ENCODE data around the gene ARHGAP20. TPM values are rescaled to one million over a fixed set of nuclear protein-coding genes. Genes with fewer than 3 reads are reported as not detected.

The ARHGAP20 gene
- total and polyA plus RNA-seq, 9 of the 15 experiments (the other 6 are each of a cell fraction or from before 2014, with no cell fraction given) = 0.07 TPM; not detected in 8

- H4K20me1 ChIP-seq (replicated peaks; ENCODE audit: control insufficient read depth, insufficient read depth, low read length) = no peaks in the 10 kb centered on the region
- in situ Hi-C loops (cut with MboI) (no loop called here), intact Hi-C loops (cut with micrococcal nuclease) (no loop called here)
- ATAC-seq (no peak), FAIRE-seq (no peak), DNase-seq (ENCODE audit: extremely low read depth in 1 of 4, low spot score in 3 of 4) (no peak)
- no peaks in the 10 kb centered on the region for H3K36me3 ChIP-seq (ENCODE audit: control insufficient read depth, insufficient read depth, low read length)
- CTCF ChIA-PET (ENCODE audit: low intra/inter-chr PET ratio) = no interaction called here
- no peaks in the 10 kb centered on the region for H3K79me2 ChIP-seq (ENCODE audit: control insufficient read depth, insufficient read depth, low read length)
- H2AFZ ChIP-seq (ENCODE audit: low read depth, low read length) = no peak overlapping the region
- no peaks in the 10 kb centered on the region for H3K9me3 ChIP-seq (replicated peaks; ENCODE audit: control insufficient read depth, insufficient read depth, low read depth, low read length)
- POLR2A ChIA-PET = no interaction called here
- no peaks in the 10 kb centered on the region for H3K4me1 ChIP-seq (replicated peaks in 1 of 2; ENCODE audit: control insufficient read depth in 2 of 2, insufficient read depth in 2 of 2, low read length in 2 of 2)
- no peaks in the 10 kb centered on the region for H3K9me1 ChIP-seq (ENCODE audit: control insufficient read depth, insufficient read depth, low read length)
- no peak overlapping the region for H3K27ac ChIP-seq (ENCODE audit: extremely low read depth, low read depth, low read length)
- 0% methylated on average over 2 of the region's 2 CpGs for WGBS (ENCODE audit: insufficient coverage, low coverage, missing lambda C conversion rate)
- TF ChIP-seq ZNF224 (CRISPR knock-in tag; IDR thresholded peaks at IDR 0.05) (no peak), MECOM (CRISPR knock-in tag; IDR thresholded peaks at IDR 0.05) (no peak), ZNF24 (IDR thresholded peaks at IDR 0.05) (no peak), ATF6 (CRISPR knock-in tag; IDR thresholded peaks at IDR 0.05) (no peak), HLTF (IDR thresholded peaks at IDR 0.05) (no peak), ZBTB8A (IDR thresholded peaks at IDR 0.05; ENCODE audit: partially characterized antibody) (no peak), ILK (tag; IDR thresholded peaks at IDR 0.05; ENCODE audit: borderline replicate concordance, low read depth) (no peak), LARP7 (IDR thresholded peaks at IDR 0.05) (no peak), KAT7 (CRISPR knock-in tag; IDR thresholded peaks at IDR 0.05; ENCODE audit: borderline replicate concordance) (no peak), CEBPB (tag; IDR thresholded peaks at IDR 0.05) (no peak), GMEB1 (CRISPR knock-in tag; IDR thresholded peaks at IDR 0.05) (no peak), MIER1 (IDR thresholded peaks at IDR 0.05; ENCODE audit: low read depth) (no peak), GTF2F1 (IDR thresholded peaks at IDR 0.05; ENCODE audit: low read depth, low read length) (no peak), MLLT1 (IDR thresholded peaks at IDR 0.05) (no peak), ZNF324 (CRISPR knock-in tag; IDR thresholded peaks at IDR 0.05) (no peak), ATF7 (IDR thresholded peaks at IDR 0.05) (no peak), ZNF184 (CRISPR knock-in tag; IDR thresholded peaks at IDR 0.05) (no peak), TAF15 (IDR thresholded peaks at IDR 0.05; ENCODE audit: low read depth, low read length) (no peak), RAD21 (CRISPR knock-in tag; conservative IDR thresholded peaks at IDR 0.05 in 1 of 2, IDR thresholded peaks at IDR 0.05 in 1 of 2) (no peak)
- H3K4me2 ChIP-seq (ENCODE audit: insufficient read depth, low read length) = no peak overlapping the region
- no peak overlapping the region for H3K9ac ChIP-seq (ENCODE audit: insufficient read depth in 1 of 2, low read depth in 2 of 2, low read length in 2 of 2)
- BruUV-seq (replicated peaks) = no TSS peak
- H3K27me3 ChIP-seq (ENCODE audit: control insufficient read depth in 2 of 2, insufficient read depth in 2 of 2, low read length in 2 of 2) = no peaks in the 10 kb centered on the region
- H3K4me3 ChIP-seq = no peak overlapping the region
These were observed 32.8 kb downstream of the ARHGAP20 start for GRCh38 chr11:110679323-110679975.
